Trophoblast cell (in vitro differentiated cells and primary cell): ENCODE data around the gene HS6ST3.

Experiments used
- DNase-seq, 2 donors: peaks; one replicate each; pipeline ENCODE4 v3.0.0-alpha.2; 2016
- H2AFZ ChIP-seq: 2 replicates; pipeline ENCODE4 v1.6.1; 2013; ENCODE audit warnings: low read length, moderate library complexity, mild to moderate bottlenecking; ENCODE audit not compliant: insufficient read depth, poor library complexity
- H2AK5ac ChIP-seq: 2 replicates; pipeline ENCODE4 v1.6.1; 2013; ENCODE audit warnings: mild to moderate bottlenecking, low read length
- H2BK120ac ChIP-seq: 2 replicates; pipeline ENCODE4 v1.6.1; 2013; ENCODE audit warnings: low read length, mild to moderate bottlenecking, moderate library complexity; ENCODE audit not compliant: insufficient read depth, poor library complexity
- H2BK12ac ChIP-seq: 2 replicates; pipeline ENCODE4 v1.6.1; 2013; ENCODE audit warnings: mild to moderate bottlenecking, low read length, moderate library complexity
- H2BK5ac ChIP-seq: 2 replicates; pipeline ENCODE4 v1.6.1; 2013; ENCODE audit warnings: low read length, low read depth, moderate library complexity, mild to moderate bottlenecking; ENCODE audit not compliant: poor library complexity
- H3K14ac ChIP-seq: 2 replicates; pipeline ENCODE4 v1.6.1; 2013; ENCODE audit warnings: mild to moderate bottlenecking, low read length
- H3K18ac ChIP-seq: 2 replicates; pipeline ENCODE4 v1.6.1; 2013; ENCODE audit warnings: mild to moderate bottlenecking, low read length
- H3K23ac ChIP-seq: 2 replicates; pipeline ENCODE4 v1.6.1; 2013; ENCODE audit warnings: low read length
- H3K27ac ChIP-seq: 2 replicates; pipeline ENCODE4 v1.5.1; 2013; ENCODE audit warnings: low read depth, mild to moderate bottlenecking, inconsistent platforms, low read length, moderate library complexity
- H3K27me3 ChIP-seq: 2 replicates; pipeline ENCODE4 v1.6.1; 2013; ENCODE audit warnings: inconsistent platforms, mild to moderate bottlenecking, low read length, moderate library complexity; ENCODE audit not compliant: insufficient read depth
- H3K36me3 ChIP-seq, 2 experiments: 1 replicate in 1 of 2; 2 replicates in 1 of 2; pipeline ENCODE4 v1.6.1; 2013; ENCODE audit warnings: low read length in 2 of 2, mild to moderate bottlenecking in 2 of 2, moderate library complexity in 1 of 2; ENCODE audit not compliant: insufficient read depth in 2 of 2, control insufficient read depth in 1 of 2
- H3K4ac ChIP-seq: 2 replicates; pipeline ENCODE4 v1.6.1; 2013; ENCODE audit warnings: low read depth, mild to moderate bottlenecking, low read length, moderate library complexity
- H3K4me1 ChIP-seq, 2 experiments: 1 replicate in 1 of 2; 2 replicates in 1 of 2; pipeline ENCODE4 v1.6.1; 2013; ENCODE audit warnings: low read length in 2 of 2, mild to moderate bottlenecking in 2 of 2, moderate library complexity in 1 of 2; ENCODE audit not compliant: insufficient read depth in 2 of 2, control insufficient read depth in 1 of 2
- H3K4me2 ChIP-seq: 2 replicates; pipeline ENCODE4 v1.6.1; 2013; ENCODE audit warnings: inconsistent platforms, mild to moderate bottlenecking, low read length, moderate library complexity
- H3K4me3 ChIP-seq: 2 replicates; pipeline ENCODE4 v1.5.1; 2013; ENCODE audit warnings: mild to moderate bottlenecking, low read depth, low read length, inconsistent platforms
- H3K79me1 ChIP-seq: one replicate; pipeline ENCODE4 v1.6.1; 2013; ENCODE audit warnings: low read length
- H3K79me2 ChIP-seq: 2 replicates; pipeline ENCODE4 v1.6.1; 2013; ENCODE audit warnings: low read length, mild to moderate bottlenecking; ENCODE audit not compliant: control insufficient read depth, insufficient read depth, poor library complexity
- H3K9ac ChIP-seq: 2 replicates; pipeline ENCODE4 v1.6.1; 2013; ENCODE audit warnings: mild to moderate bottlenecking, low read length
- H3K9me3 ChIP-seq: 2 replicates; pipeline ENCODE4 v1.6.1; 2013; ENCODE audit warnings: low read depth, mild to moderate bottlenecking, control low read depth, inconsistent platforms, low read length; ENCODE audit not compliant: insufficient read depth
- H4K12ac ChIP-seq: 2 replicates; pipeline ENCODE4 v1.6.1; 2013; ENCODE audit warnings: low read depth, mild to moderate bottlenecking, low read length, moderate library complexity
- H4K8ac ChIP-seq: 2 replicates; pipeline ENCODE4 v1.6.1; 2013; ENCODE audit warnings: low read depth, mild to moderate bottlenecking, low read length, moderate library complexity
- H4K91ac ChIP-seq: one replicate; pipeline ENCODE4 v1.6.1; 2013; ENCODE audit warnings: low read depth, mild to moderate bottlenecking, low read length, moderate library complexity
- WGBS: extraction: QIAGEN DNeasy Blood & Tissue Kit; methylation state at CpG from one replicate; pipeline ENCODE4 v1.1.7; 2013; ENCODE audit warnings: missing lambda C conversion rate; ENCODE audit not compliant: insufficient read length, insufficient coverage; ENCODE audit errors: extremely low coverage; 5-methylcytosine and 5-hydroxymethylcytosine counted together

The HS6ST3 gene

DNA sequence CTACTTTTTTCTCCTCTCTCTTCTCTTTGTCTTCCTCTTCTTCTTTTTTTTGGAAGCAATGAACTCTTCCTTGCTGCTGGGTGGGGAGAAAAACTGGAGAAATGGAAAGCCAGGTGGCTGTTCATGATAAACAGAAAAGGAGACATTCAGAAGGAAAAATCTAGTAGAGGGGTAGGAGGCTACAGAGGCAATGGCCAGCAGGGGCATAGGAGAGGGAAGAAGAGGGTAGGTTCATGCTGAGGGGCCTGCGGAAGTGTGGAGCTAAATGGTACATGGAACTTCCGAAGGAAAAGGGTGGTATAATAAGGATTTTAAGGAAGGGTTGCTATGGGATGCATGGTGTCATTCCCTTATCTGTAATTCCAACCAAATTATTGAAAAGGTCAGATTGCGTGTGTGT lies 17.5 kb upstream of the HS6ST3 start:
- no peak for DNase-seq
- WGBS, result no CpG with 5 or more reads among the region's 3 CpGs
- H2BK12ac ChIP-seq, result no peak overlapping the region
- H3K4me3 ChIP-seq, result no peak overlapping the region
- no peaks in the 10 kb centered on the region for H3K4me1 ChIP-seq
- no peak overlapping the region for H3K27ac ChIP-seq
- no peak overlapping the region for H3K9ac ChIP-seq
- no peak overlapping the region for H2BK5ac ChIP-seq
- H3K23ac ChIP-seq, result no peak overlapping the region
- no peak overlapping the region for H3K18ac ChIP-seq
- H3K79me2 ChIP-seq, result no peaks in the 10 kb centered on the region
- no peaks in the 10 kb centered on the region for H3K79me1 ChIP-seq
- no peaks in the 10 kb centered on the region for H3K27me3 ChIP-seq
- no peaks in the 10 kb centered on the region for H3K36me3 ChIP-seq
- H3K4ac ChIP-seq, result no peak overlapping the region
- H3K4me2 ChIP-seq, result no peak overlapping the region
- no peak overlapping the region for H2BK120ac ChIP-seq
- H4K12ac ChIP-seq, result no peak overlapping the region
- no peak overlapping the region for H4K91ac ChIP-seq
- no peak overlapping the region for H2AFZ ChIP-seq
- no peak overlapping the region for H4K8ac ChIP-seq
- H3K9me3 ChIP-seq, result no peaks in the 10 kb centered on the region
- no peak overlapping the region for H2AK5ac ChIP-seq
- H3K14ac ChIP-seq, result no peak overlapping the region

DNA sequence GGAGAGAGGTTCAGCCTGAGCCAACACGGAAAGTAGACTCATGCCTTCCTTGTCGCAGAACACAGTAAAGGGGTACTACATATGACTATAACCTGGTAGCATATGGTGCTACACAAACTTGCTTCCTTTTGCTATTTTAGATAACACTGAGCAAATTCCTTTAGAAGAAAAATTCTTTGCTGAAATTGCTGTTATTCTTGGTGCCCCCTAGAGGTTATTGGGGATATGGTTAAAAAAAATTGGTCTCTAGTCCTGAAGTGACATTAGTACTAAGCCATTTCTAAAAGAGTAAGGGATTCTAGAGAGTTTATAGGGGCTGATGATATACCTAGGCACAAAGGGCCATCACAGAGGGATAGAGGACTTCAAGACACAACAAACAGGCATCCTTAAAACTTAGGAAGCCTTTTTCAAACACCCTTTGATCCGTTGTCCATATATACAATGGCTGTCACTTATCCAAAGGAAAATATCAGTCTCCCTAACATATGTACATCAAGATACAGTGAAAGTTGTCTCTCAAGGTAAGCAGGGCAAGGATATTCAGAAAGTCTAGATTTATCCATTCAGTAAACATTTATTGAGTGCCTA lies 13.9 kb upstream of the HS6ST3 start:
- no peaks in the 10 kb centered on the region for H3K79me2 ChIP-seq
- no CpG with 5 or more reads among the region's 3 CpGs for WGBS
- H3K4ac ChIP-seq, result no peak overlapping the region
- H2BK5ac ChIP-seq, result no peak overlapping the region
- no peak overlapping the region for H2BK12ac ChIP-seq
- H3K18ac ChIP-seq, result no peak overlapping the region
- H4K12ac ChIP-seq, result no peak overlapping the region
- no peak overlapping the region for H3K4me3 ChIP-seq
- no peak overlapping the region for H4K8ac ChIP-seq
- H3K27me3 ChIP-seq, result no peaks in the 10 kb centered on the region
- no peaks in the 10 kb centered on the region for H3K9me3 ChIP-seq
- H3K4me2 ChIP-seq, result no peak overlapping the region
- H3K36me3 ChIP-seq, result no peaks in the 10 kb centered on the region
- H2AFZ ChIP-seq, result no peak overlapping the region
- H3K14ac ChIP-seq, result no peak overlapping the region
- H3K4me1 ChIP-seq, result no peaks in the 10 kb centered on the region
- no peak overlapping the region for H2AK5ac ChIP-seq
- no peak overlapping the region for H4K91ac ChIP-seq
- no peak overlapping the region for H2BK120ac ChIP-seq
- H3K23ac ChIP-seq, result no peak overlapping the region
- DNase-seq, result peak in 1 of 2 donors; percentile 53
- no peaks in the 10 kb centered on the region for H3K79me1 ChIP-seq
- H3K27ac ChIP-seq, result no peak overlapping the region
- no peak overlapping the region for H3K9ac ChIP-seq

DNA sequence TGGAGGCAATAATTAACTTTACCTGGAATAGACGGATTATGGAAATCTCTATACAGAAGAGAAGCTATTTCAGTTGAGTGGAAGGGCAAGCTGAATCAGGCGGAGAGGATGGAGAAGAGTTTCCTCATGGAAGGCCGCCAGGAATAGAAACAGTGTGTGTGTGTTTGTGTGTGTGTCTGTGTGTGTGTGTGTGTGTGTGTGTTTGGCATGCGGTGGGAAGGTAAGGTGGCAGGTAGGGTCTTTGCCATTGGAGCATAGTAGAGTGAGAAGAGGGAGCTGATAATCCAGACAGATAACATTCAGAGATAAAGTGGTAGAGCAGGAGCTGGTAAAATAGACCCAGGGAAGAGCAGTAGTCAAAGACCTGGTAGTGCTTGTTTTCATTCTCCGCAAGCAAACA lies 9.2 kb upstream of the HS6ST3 start:
- H4K12ac ChIP-seq, result no peak overlapping the region
- no peak overlapping the region for H3K9ac ChIP-seq
- H3K14ac ChIP-seq, result no peak overlapping the region
- no peak overlapping the region for H4K8ac ChIP-seq
- no peak overlapping the region for H2AK5ac ChIP-seq
- no peak for DNase-seq
- no peaks in the 10 kb centered on the region for H3K79me2 ChIP-seq
- H2BK5ac ChIP-seq, result no peak overlapping the region
- no peak overlapping the region for H3K4me2 ChIP-seq
- H3K4ac ChIP-seq, result no peak overlapping the region
- no peak overlapping the region for H3K18ac ChIP-seq
- H3K27ac ChIP-seq, result no peak overlapping the region
- H4K91ac ChIP-seq, result no peak overlapping the region
- no peak overlapping the region for H3K4me3 ChIP-seq
- no peak overlapping the region for H2BK120ac ChIP-seq
- H3K27me3 ChIP-seq, result no peaks in the 10 kb centered on the region
- peaks cover 2% of the 10 kb centered on the region for H3K9me3 ChIP-seq
- no peak overlapping the region for H2AFZ ChIP-seq
- no peak overlapping the region for H2BK12ac ChIP-seq
- H3K36me3 ChIP-seq, result no peaks in the 10 kb centered on the region
- no peaks in the 10 kb centered on the region for H3K79me1 ChIP-seq
- H3K4me1 ChIP-seq, result peaks cover 0 to 3% of the 10 kb centered on the region in 2 experiments
- no peak overlapping the region for H3K23ac ChIP-seq
- WGBS, result no CpG with 5 or more reads among the region's 5 CpGs

DNA sequence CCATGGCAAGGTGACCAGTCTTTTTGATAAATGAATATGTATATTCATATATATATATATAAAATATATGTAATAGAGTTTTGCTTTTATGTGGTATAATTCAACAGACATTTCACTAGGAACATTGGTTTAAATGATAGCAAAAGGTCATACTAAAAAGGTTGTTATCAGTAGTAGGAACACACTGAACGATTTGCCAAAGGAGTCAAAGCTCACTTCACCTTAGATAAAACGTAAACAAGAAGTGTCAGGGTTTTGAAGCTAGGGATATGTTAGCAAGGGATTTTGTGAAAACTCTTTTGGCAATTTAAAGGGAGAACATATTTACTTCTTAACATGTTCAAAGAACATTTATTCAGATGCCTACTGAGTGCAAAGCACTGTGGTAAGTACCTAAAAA lies 8.0 kb upstream of the HS6ST3 start:
- peaks cover 0 to 4% of the 10 kb centered on the region in 2 experiments for H3K4me1 ChIP-seq
- no peak overlapping the region for H3K9ac ChIP-seq
- no peak overlapping the region for H4K8ac ChIP-seq
- no peaks in the 10 kb centered on the region for H3K79me1 ChIP-seq
- H3K23ac ChIP-seq, result no peak overlapping the region
- no peak overlapping the region for H3K4me3 ChIP-seq
- no peak overlapping the region for H3K4me2 ChIP-seq
- WGBS, result no CpG with 5 or more reads among the region's 2 CpGs
- H3K9me3 ChIP-seq, result peaks cover 2% of the 10 kb centered on the region
- no peak overlapping the region for H2AK5ac ChIP-seq
- no peak overlapping the region for H3K27ac ChIP-seq
- H4K12ac ChIP-seq, result no peak overlapping the region
- H3K36me3 ChIP-seq, result no peaks in the 10 kb centered on the region
- no peak overlapping the region for H2BK5ac ChIP-seq
- DNase-seq, result no peak
- no peak overlapping the region for H3K18ac ChIP-seq
- no peak overlapping the region for H3K4ac ChIP-seq
- no peak overlapping the region for H2BK12ac ChIP-seq
- no peak overlapping the region for H4K91ac ChIP-seq
- no peaks in the 10 kb centered on the region for H3K27me3 ChIP-seq
- H3K79me2 ChIP-seq, result no peaks in the 10 kb centered on the region
- no peak overlapping the region for H3K14ac ChIP-seq
- H2AFZ ChIP-seq, result no peak overlapping the region
- H2BK120ac ChIP-seq, result no peak overlapping the region
